ENCODE data around the gene SSR2. TPM values are rescaled to one million over a fixed set of nuclear protein-coding genes. Genes with fewer than 3 reads are reported as not detected.

SSR2 gene
- polyA plus RNA-seq, 1 donor (not counting 4 experiments of a cell fraction or from before 2014, with no cell fraction given): 302 TPM

GRCh38 chr1:155975375-155976061 is 45.2 kb downstream of the SSR2 start:
- no peak for FAIRE-seq
- peaks cover 34% of the 10 kb centered on the region for H4K20me1 ChIP-seq (ENCODE audit: control insufficient read depth, extremely low read depth, insufficient read depth, low read length)
- H3K4me1 ChIP-seq (ENCODE audit: control insufficient read depth, extremely low read depth, insufficient read depth, low read length): peaks cover 52% of the 10 kb centered on the region

GRCh38 chr1:155974208-155975115 is 46.3 kb downstream of the SSR2 start:
- peaks cover 42% of the 10 kb centered on the region for H3K4me1 ChIP-seq (ENCODE audit: control insufficient read depth, extremely low read depth, insufficient read depth, low read length)
- H3K27ac ChIP-seq (ENCODE audit: control insufficient read depth, insufficient read depth, low read length): no peak overlapping the region
- H3K9me1 ChIP-seq (ENCODE audit: control insufficient read depth, extremely low read depth, insufficient read depth, low read length): peaks cover 6% of the 10 kb centered on the region
- H3K36me3 ChIP-seq (ENCODE audit: control insufficient read depth in 2 of 2, extremely low read depth in 1 of 2, insufficient read depth in 2 of 2, low read length in 2 of 2): peaks cover 8 to 17% of the 10 kb centered on the region in 2 experiments
- no peak overlapping the region for H2AFZ ChIP-seq (ENCODE audit: control insufficient read depth, low read length)
- peaks cover 34% of the 10 kb centered on the region for H4K20me1 ChIP-seq (ENCODE audit: control insufficient read depth, extremely low read depth, insufficient read depth, low read length)
- no peak for DNase-seq (ENCODE audit: low read depth, low spot score)
- H3K9me3 ChIP-seq (ENCODE audit: control insufficient read depth, low read depth, low read length): no peaks in the 10 kb centered on the region
- H3K27me3 ChIP-seq (ENCODE audit: control insufficient read depth, extremely low read depth, insufficient read depth, low read length): no peaks in the 10 kb centered on the region
- dilution Hi-C loops (cut with MboI; ENCODE audit: extremely low pct_ligation_motif_present, low sequenced_read_pairs): no loop called here
- H3K9ac ChIP-seq (ENCODE audit: control insufficient read depth, extremely low read depth, insufficient read depth, low read length): no peak overlapping the region
- TF ChIP-seq CTCF (optimal IDR thresholded peaks at IDR 0.05 in 1 of 3, IDR thresholded peaks at IDR 0.05 in 1 of 3, conservative IDR thresholded peaks at IDR 0.05 in 1 of 3; ENCODE audit: extremely low read depth in 1 of 3, insufficient read depth in 2 of 3, low read length in 3 of 3) (no peak), EZH2 (IDR thresholded peaks at IDR 0.05; ENCODE audit: low read length) (no peak)
- peaks cover 94% of the 10 kb centered on the region for H3K79me2 ChIP-seq (ENCODE audit: control insufficient read depth, insufficient read depth, low read length)
- FAIRE-seq: no peak
- H3K4me3 ChIP-seq (ENCODE audit: control insufficient read depth in 2 of 3, extremely low read depth in 1 of 3, insufficient read depth in 2 of 3, low read depth in 1 of 3, low read length in 3 of 3): peak overlapping the region in 1 of 3 experiments; percentile 39
- H3K4me2 ChIP-seq (ENCODE audit: control insufficient read depth, extremely low read depth, insufficient read depth, low read depth, low read length): peak overlapping the region; percentile 92

More at GRCh38 chr1:155975375-155976061, 45.2 kb downstream of the SSR2 start:
- Histone ChIP-seq H3K4me2 (ENCODE audit: control insufficient read depth, extremely low read depth, insufficient read depth, low read depth, low read length) (peak overlapping the region; percentile 92), H3K4me3 (ENCODE audit: control insufficient read depth in 2 of 3, extremely low read depth in 1 of 3, insufficient read depth in 2 of 3, low read depth in 1 of 3, low read length in 3 of 3) (peak overlapping the region in 2 of 3 experiments; percentile 75 to 90), H3K36me3 (ENCODE audit: control insufficient read depth in 2 of 2, extremely low read depth in 1 of 2, insufficient read depth in 2 of 2, low read length in 2 of 2) (peaks cover 4 to 12% of the 10 kb centered on the region in 2 experiments), H3K9me3 (ENCODE audit: control insufficient read depth, low read depth, low read length) (no peaks in the 10 kb centered on the region), H3K9ac (ENCODE audit: control insufficient read depth, extremely low read depth, insufficient read depth, low read length) (peak overlapping the region; percentile 92), H3K9me1 (ENCODE audit: control insufficient read depth, extremely low read depth, insufficient read depth, low read length) (peaks cover 8% of the 10 kb centered on the region), H3K27me3 (ENCODE audit: control insufficient read depth, extremely low read depth, insufficient read depth, low read length) (no peaks in the 10 kb centered on the region), H3K27ac (ENCODE audit: control insufficient read depth, insufficient read depth, low read length) (no peak overlapping the region), H3K79me2 (ENCODE audit: control insufficient read depth, insufficient read depth, low read length) (peaks cover 84% of the 10 kb centered on the region), H2AFZ (ENCODE audit: control insufficient read depth, low read length) (no peak overlapping the region)
- no peak for TF ChIP-seq EZH2 (IDR thresholded peaks at IDR 0.05; ENCODE audit: low read length)
- no peak for TF ChIP-seq CTCF (optimal IDR thresholded peaks at IDR 0.05 in 1 of 3, IDR thresholded peaks at IDR 0.05 in 1 of 3, conservative IDR thresholded peaks at IDR 0.05 in 1 of 3; ENCODE audit: extremely low read depth in 1 of 3, insufficient read depth in 2 of 3, low read length in 3 of 3)
- no peak for DNase-seq (ENCODE audit: low read depth, low spot score)
- dilution Hi-C loops (cut with MboI; ENCODE audit: extremely low pct_ligation_motif_present, low sequenced_read_pairs): no loop called here
